GM21786 (cell line): ENCODE results near the gene CYLC1.
A peak's percentile ranks its signal among the peaks of the same experiment; 100 is the strongest.

ENCODE experiments used
- ATAC-seq: cut with Tn5 transposase; IDR thresholded peaks from one replicate; pipeline ENCODE4 v1.9.1; 2021; ENCODE audit not compliant: unreplicated experiment

CYLC1 gene, protein sequence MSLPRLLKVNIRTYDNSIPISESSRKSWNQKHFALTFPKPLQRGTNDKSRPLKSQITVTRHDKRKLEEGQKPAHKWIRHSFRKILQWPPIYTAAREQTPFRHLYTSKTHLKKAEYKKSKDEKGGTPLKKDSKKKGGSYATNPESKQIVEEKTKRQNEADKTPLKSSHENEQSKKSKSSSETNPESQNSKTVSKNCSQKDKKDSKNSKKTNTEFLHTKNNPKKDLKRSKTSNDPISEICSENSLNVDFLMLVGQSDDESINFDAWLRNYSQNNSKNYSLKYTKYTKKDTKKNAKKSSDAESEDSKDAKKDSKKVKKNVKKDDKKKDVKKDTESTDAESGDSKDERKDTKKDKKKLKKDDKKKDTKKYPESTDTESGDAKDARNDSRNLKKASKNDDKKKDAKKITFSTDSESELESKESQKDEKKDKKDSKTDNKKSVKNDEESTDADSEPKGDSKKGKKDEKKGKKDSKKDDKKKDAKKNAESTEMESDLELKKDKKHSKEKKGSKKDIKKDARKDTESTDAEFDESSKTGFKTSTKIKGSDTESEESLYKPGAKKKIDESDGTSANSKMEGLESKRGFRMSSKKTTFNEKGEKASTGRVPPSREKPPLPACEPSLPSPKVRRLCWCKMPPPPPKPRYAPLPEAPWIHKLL

DNA sequence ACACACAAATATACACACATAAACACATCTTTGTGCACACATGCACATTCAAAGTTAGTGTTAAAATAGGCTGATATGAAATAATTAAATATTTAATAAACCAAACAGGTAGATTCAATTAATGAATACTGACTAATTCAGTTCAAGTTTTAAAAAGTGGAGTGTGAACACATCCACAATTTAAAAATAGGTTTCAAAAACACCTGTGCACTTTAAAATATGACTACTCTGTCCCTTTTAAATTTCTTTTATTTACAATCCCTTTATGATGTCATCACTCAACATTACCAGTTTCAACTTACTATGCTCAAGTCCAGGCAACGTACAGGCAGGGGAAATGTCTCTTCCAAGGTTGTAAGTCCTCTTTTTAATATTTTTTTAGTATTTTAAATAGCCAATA, at the start of gene CYLC1:
CYLC1 (plus strand) TSS at position 301 of the 400 bp plus-strand sequence; CDS start at position 338, 37 bp downstream.
- ATAC-seq = no peak

DNA sequence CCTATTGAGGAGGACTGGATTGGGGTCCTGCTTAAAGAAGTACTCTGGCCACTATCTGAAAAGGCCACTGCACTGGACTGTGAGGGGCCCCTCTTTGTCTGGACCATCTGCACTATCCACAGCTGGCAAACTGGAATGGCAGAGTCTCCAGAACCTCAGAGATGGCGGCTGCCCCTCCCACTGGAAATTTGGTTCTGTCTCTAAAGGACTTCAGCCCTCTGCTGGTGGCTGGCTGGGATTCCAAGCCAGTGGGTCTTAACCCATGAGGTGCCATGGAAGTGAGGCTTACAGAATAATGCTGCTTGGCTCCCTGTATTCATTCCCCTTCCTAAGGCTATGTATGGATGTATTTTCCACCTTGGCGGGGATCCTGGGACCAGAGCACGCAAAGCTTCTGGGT, 41.6 kb upstream of the CYLC1 start:
- no peak for ATAC-seq

DNA sequence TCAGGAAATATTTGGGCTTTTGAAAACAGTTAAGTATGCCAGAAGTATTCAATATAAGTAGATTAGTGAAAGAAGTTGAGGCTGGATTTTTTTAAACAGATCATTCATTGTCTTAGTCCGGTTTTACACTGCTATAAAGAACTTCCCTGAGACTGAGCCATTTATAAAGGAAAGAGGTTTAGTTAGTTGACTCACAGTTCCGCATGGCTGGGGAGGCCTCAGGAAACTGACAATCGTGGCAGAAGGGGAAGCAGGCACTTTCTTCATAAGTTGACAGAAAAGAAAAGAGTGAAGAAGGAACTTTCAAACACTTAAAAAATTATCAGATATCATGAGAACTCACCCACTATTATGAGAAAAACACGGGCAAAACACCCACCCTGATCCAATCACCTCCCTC, 31.1 kb upstream of the CYLC1 start:
- ATAC-seq = peak; percentile 66

DNA sequence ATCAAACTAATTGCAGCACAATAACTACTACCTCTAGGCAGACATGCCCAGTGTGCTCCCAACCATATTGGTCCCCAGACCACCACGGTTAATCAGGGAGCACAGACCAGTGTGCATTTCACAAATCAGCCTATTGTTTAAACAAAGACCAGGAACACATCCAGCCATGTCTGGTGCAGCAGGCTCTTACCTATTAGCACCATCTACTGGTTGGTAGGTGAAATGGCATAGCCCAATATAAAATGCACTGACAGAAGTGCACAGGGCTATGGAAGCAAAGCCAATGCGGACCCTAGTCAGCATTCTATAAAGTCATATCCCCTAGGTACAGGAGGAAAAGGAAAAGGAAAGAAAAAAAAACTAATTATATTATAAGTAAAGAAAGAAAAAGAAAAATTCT, 15.5 kb upstream of the CYLC1 start:
- peak; percentile 100 for ATAC-seq

DNA sequence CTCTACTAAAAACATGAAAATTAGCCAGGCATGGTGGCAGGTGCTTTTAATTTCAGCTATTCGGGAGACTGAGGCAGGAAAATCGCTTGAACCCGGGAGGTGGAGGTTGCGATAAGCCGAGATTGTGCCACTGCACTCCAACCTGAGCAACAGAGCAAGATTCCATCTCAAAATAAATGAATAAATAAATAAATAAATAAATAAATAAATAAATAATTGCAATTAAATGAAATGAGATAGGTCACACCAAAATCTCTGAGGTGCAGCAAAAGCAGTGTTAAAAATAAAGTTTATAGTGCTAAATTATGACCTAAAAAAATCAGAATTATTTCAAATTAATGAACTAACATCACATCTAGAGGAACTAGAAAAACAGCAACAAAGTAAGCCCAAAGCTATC, 13.6 kb upstream of the CYLC1 start:
- ATAC-seq = no peak

DNA sequence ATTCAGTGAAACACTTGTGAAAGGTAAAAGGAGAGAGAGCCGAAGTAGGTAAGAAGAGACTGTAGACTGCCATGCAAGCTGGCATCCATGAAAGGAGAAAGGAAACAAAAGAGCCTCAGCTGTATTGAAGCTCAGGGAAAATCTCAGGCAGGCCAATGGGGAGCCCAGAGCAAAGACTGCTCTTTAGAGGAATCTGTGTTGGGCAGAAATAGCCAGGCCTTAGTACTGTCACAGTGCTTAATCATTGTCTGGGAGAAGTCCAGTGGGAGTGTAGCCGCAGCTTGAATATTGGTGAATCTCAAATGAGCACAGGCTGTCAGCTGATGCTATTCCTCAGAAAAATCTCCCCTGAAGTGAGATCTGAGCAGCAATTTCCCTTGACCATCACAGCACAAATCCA, 27.6 kb downstream of the CYLC1 start:
- no peak for ATAC-seq

DNA sequence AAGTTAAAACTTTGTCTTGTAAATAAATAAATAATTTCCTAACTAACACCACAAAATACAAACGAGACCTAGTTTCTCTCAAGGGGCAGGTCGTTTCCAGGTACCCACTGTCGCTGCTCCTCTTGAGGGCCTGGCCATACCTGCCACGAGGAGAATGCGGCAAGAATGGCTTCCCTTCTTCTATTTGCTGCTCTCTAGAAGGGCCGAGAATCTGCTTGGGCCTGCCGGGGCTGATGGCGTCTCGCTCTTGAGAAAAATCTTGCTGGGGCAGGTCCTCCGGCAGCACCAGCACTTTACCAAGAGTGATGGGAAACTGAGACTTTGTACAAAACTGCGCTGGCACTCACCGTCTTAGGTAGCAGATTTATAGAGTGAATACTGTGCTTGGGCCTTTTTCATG, 31.5 kb downstream of the CYLC1 start:
- no peak for ATAC-seq

DNA sequence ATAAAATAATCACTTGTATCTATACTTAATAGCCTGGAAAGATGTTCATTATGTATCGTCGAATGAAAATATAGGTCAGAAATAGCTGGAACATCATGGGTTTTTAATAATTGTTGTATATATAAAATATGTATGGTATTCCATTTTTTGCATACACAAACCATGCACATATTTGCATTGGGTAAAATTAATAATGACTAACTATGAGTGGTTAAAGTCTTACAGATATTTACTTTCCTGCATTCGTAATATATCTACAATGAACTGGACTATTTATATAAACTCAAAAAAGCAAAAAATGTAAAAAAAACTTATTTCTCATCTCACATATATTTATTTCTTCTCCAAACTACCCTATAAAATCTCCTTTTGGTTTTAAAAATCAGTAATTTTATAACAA, 46.0 kb downstream of the CYLC1 start:
- ATAC-seq = no peak

DNA sequence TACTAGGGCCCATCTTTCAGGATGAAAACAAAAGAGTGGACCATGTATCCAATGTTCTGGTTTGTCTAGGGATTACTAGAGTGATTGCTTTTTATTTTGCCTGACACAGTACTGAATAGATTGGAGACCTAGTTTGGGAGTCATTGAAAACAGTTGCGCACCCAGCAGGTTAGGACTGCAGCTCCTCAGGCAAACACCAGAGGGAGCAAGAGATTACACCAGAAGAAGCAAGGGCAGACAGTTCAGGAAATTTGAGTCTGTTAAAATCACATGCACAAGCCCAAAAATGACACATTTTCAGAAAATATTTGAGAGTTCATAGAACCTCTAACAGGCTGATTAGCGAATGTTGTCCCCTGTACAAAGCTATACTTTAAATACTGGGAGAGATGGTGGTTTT, 55.6 kb downstream of the CYLC1 start:
- ATAC-seq = peak; percentile 50

DNA sequence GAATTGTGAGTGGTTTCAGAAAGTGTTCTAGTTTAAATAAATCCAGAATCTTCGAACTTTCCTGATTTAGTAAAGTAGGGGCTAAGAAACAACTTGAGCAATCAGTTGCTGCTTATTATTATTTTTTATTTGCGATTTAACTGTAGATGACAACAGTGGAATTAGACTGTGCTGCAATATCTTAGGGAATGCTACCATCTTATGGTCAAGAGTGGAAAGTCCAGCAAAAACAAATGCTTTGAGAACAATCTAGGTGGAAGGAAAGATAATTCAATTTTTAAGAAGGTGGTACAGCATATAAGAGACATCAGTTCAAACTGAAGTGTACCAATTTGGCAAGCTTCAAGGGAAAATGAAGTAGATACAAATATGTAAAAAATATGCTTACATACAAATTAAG, 73.3 kb downstream of the CYLC1 start:
- no peak for ATAC-seq
